Calu3 (cell line): ENCODE results near the gene WFDC8. TPM values are rescaled to one million over a fixed set of nuclear protein-coding genes. Genes with fewer than 3 reads are reported as not detected.

Experiments used
- BruUV-seq: library from RNA; stranded (reverse); fragments of 400-500 nt; replicated peaks from 2 replicates; lab custom pipeline; 2021; lab: Mats Ljungman, UMichigan
- CTCF ChIA-PET: fragments of 300-600 bp; sonication (Branson Sonifier 250); formaldehyde crosslinking; loops from one replicate; lab custom pipeline; 2022; ENCODE audit warnings: antibody characterized with exemption; lab: Charles Lee
- DNase-seq: peaks from one replicate; pipeline ENCODE4 v3.0.0; 2022
- H3K27ac Mint-ChIP-seq: one replicate; pipeline ENCODE4 v1.8.0; 2022; ENCODE audit warnings: mixed read lengths; ENCODE audit not compliant: unreplicated experiment
- H3K27me3 Mint-ChIP-seq: one replicate; pipeline ENCODE4 v1.8.0; 2022; ENCODE audit warnings: mixed read lengths; ENCODE audit not compliant: unreplicated experiment
- H3K36me3 Mint-ChIP-seq: one replicate; pipeline ENCODE4 v1.8.0; 2022; ENCODE audit warnings: mild to moderate bottlenecking, moderate library complexity, mixed read lengths; ENCODE audit not compliant: insufficient read depth, unreplicated experiment
- H3K4me1 Mint-ChIP-seq: one replicate; pipeline ENCODE4 v1.8.0; 2022; ENCODE audit warnings: mild to moderate bottlenecking, low read depth, mixed read lengths; ENCODE audit not compliant: unreplicated experiment
- H3K4me3 Mint-ChIP-seq: one replicate; pipeline ENCODE4 v1.8.0; 2022; ENCODE audit warnings: mild to moderate bottlenecking, low read depth, moderate library complexity, mixed read lengths; ENCODE audit not compliant: unreplicated experiment
- H3K9me3 Mint-ChIP-seq: one replicate; pipeline ENCODE4 v1.8.0; 2022; ENCODE audit warnings: low read depth, mixed read lengths; ENCODE audit not compliant: unreplicated experiment
- CTCF ChIP-seq: fragments of 200-600 bp; IDR thresholded peaks from one replicate; pipeline ENCODE4 v1.8.0; 2022; ENCODE audit warnings: antibody characterized with exemption; ENCODE audit not compliant: unreplicated experiment
- intact Hi-C: fragments of 100-400 bp; cut with micrococcal nuclease; formaldehyde crosslinking; loops from one replicate; pipeline ENCODE4 v1.10.0; 2022; ENCODE audit not compliant: unreplicated experiment
- total RNA-seq: library from RNA; stranded (reverse); gene quantifications from 2 replicates; pipeline ENCODE4 v1.2.3, GENCODE V29; 2022

Gene WFDC8
- total RNA-seq, 1 experiment from 2014 or later, result not detected

GRCh38 chr20:45545351-45545750 lies 33.7 kb downstream of the WFDC8 start:
- intact Hi-C loops, result no loop called here
- H3K4me1 Mint-ChIP-seq, result peaks cover 7% of the 10 kb centered on the region
- H3K27me3 Mint-ChIP-seq, result peaks cover 34% of the 10 kb centered on the region
- no peak overlapping the region for H3K27ac Mint-ChIP-seq
- CTCF ChIA-PET, result interaction anchor here (0.9 kb wide), 1 partner anchor 226 kb away, joined by 4 read pairs; no protein-coding TSS in a partner anchor
- no peak for TF ChIP-seq CTCF
- H3K36me3 Mint-ChIP-seq, result no peaks in the 10 kb centered on the region
- H3K4me3 Mint-ChIP-seq, result no peak overlapping the region
- DNase-seq, result no peak
- no TSS peak for BruUV-seq
- peaks cover 5% of the 10 kb centered on the region for H3K9me3 Mint-ChIP-seq

- CTCF ChIA-PET, result interaction anchor here (0.6 to 1.4 kb wide), 2 partner anchors 11 to 1550 kb away, joined by 3 to 7 read pairs; no protein-coding TSS in a partner anchor
- BruUV-seq, result no TSS peak
- no peaks in the 10 kb centered on the region for H3K27me3 Mint-ChIP-seq
Observed at GRCh38 chr20:45539382-45539781, 39.7 kb downstream of the WFDC8 start, which contains the start of gene WFDC6. WFDC6 (minus strand) TSS chr20:45539482; CDS start chr20:45539407, 75 bp downstream.

GRCh38 chr20:45538209-45538799 lies 40.8 kb downstream of the WFDC8 start:
- no peaks in the 10 kb centered on the region for H3K27me3 Mint-ChIP-seq
- no peaks in the 10 kb centered on the region for H3K36me3 Mint-ChIP-seq
- no peaks in the 10 kb centered on the region for H3K9me3 Mint-ChIP-seq
- H3K4me1 Mint-ChIP-seq, result no peaks in the 10 kb centered on the region
- TF ChIP-seq CTCF, result no peak
- CTCF ChIA-PET, result interaction anchor here (0.6 to 1.4 kb wide), 3 partner anchors 10 to 1547 kb away, joined by 3 to 7 read pairs (median 3); no protein-coding TSS in a partner anchor
- H3K4me3 Mint-ChIP-seq, result no peak overlapping the region
- no peak overlapping the region for H3K27ac Mint-ChIP-seq
- DNase-seq, result no peak
- intact Hi-C loops, result no loop called here
- BruUV-seq, result no TSS peak

More at GRCh38 chr20:45539382-45539781, 39.7 kb downstream of the WFDC8 start, which contains the start of gene WFDC6:
- Mint-ChIP-seq H3K27ac (no peak within 1 kb of the TSS), H3K4me3 (no peak within 1 kb of the TSS), H3K36me3 (no peaks in the 10 kb centered on the region), H3K9me3 (no peaks in the 10 kb centered on the region), H3K4me1 (peaks cover 7% of the 10 kb centered on the region)
- no peak for DNase-seq
- TF ChIP-seq CTCF, result no peak
- intact Hi-C loops, result no loop called here

- no peak for TF ChIP-seq CTCF
- Mint-ChIP-seq H3K9me3 (no peaks in the 10 kb centered on the region), H3K4me1 (no peaks in the 10 kb centered on the region), H3K27ac (no peak overlapping the region), H3K36me3 (no peaks in the 10 kb centered on the region), H3K4me3 (no peak overlapping the region), H3K27me3 (peaks cover 37% of the 10 kb centered on the region)
- CTCF ChIA-PET, result interaction anchor here (0.9 to 1.8 kb wide), 2 partner anchors 10 to 11 kb away, joined by 6 to 7 read pairs; partner anchors contain the start of gene WFDC6
- intact Hi-C loops, result no loop called here
- BruUV-seq, result no TSS peak
- no peak for DNase-seq
Observed at GRCh38 chr20:45527294-45527693, 51.8 kb downstream of the WFDC8 start.
